Keratinocyte (primary cell): ENCODE results near the gene ZNF674. TPM values are rescaled to one million over a fixed set of nuclear protein-coding genes. Genes with fewer than 3 reads are reported as not detected.

Experiments used
- DNase-seq: peaks from one replicate; pipeline ENCODE4 v3.0.0-alpha.2; 2011; ENCODE audit warnings: low read depth, missing footprints, low spot score
- FAIRE-seq: peaks from 2 replicates; lab custom pipeline; 2011; peaks lifted over from hg19 to GRCh38; lab: Jason Lieb, UNC
- H2AFZ ChIP-seq: 2 replicates; pipeline ENCODE4 v1.6.0; 2012; ENCODE audit warnings: low read length, control low read depth, inconsistent platforms; ENCODE audit not compliant: control insufficient read depth
- H3K27ac ChIP-seq: 2 replicates; pipeline ENCODE4 v1.5.1; 2011; ENCODE audit warnings: low read length; ENCODE audit not compliant: control insufficient read depth, insufficient read depth
- H3K27me3 ChIP-seq: 3 replicates; pipeline ENCODE4 v1.6.0; 2011; ENCODE audit warnings: low read length; ENCODE audit not compliant: control insufficient read depth, insufficient read depth; ENCODE audit errors: extremely low read depth
- H3K36me3 ChIP-seq, 2 experiments: 2 replicates in 1 of 2; 3 replicates in 1 of 2; pipeline ENCODE4 v1.5.1; 2011; ENCODE audit warnings: low read length in 2 of 2, mild to moderate bottlenecking in 1 of 2; ENCODE audit not compliant: control insufficient read depth in 2 of 2, insufficient read depth in 2 of 2; ENCODE audit errors: extremely low read depth in 1 of 2
- H3K4me1 ChIP-seq: 3 replicates; pipeline ENCODE4 v1.5.1; 2011; ENCODE audit warnings: low read length; ENCODE audit not compliant: control insufficient read depth, insufficient read depth; ENCODE audit errors: extremely low read depth
- H3K4me2 ChIP-seq: 3 replicates; pipeline ENCODE4 v1.6.0; 2011; ENCODE audit warnings: low read depth, low read length; ENCODE audit not compliant: control insufficient read depth, insufficient read depth; ENCODE audit errors: extremely low read depth
- H3K4me3 ChIP-seq, 3 experiments: fragments of 200-600 bp in 1 of 3; sonication (generic) in 1 of 3; 2 replicates in 2 of 3; 3 replicates in 1 of 3; pipeline ENCODE4 v1.5.1; 2011 to 2016; ENCODE audit warnings: low read length in 3 of 3, mild to moderate bottlenecking in 3 of 3, control low read depth in 2 of 3, inconsistent platforms in 1 of 3, low read depth in 1 of 3, mixed read lengths in 1 of 3, mixed run types in 1 of 3, moderate library complexity in 1 of 3; ENCODE audit not compliant: control insufficient read depth in 2 of 3, insufficient read depth in 2 of 3; ENCODE audit errors: extremely low read depth in 1 of 3
- H3K79me2 ChIP-seq: 2 replicates; pipeline ENCODE4 v1.6.0; 2012; ENCODE audit warnings: low read length; ENCODE audit not compliant: control insufficient read depth, insufficient read depth
- H3K9ac ChIP-seq: 3 replicates; pipeline ENCODE4 v1.6.0; 2011; ENCODE audit warnings: low read length; ENCODE audit not compliant: control insufficient read depth, insufficient read depth; ENCODE audit errors: extremely low read depth
- H3K9me1 ChIP-seq: 3 replicates; pipeline ENCODE4 v1.6.0; 2011; ENCODE audit warnings: low read length; ENCODE audit not compliant: control insufficient read depth, insufficient read depth; ENCODE audit errors: extremely low read depth
- H3K9me3 ChIP-seq: 2 replicates; pipeline ENCODE4 v1.5.1; 2012; ENCODE audit warnings: low read depth, low read length; ENCODE audit not compliant: control insufficient read depth
- H4K20me1 ChIP-seq: 3 replicates; pipeline ENCODE4 v1.6.0; 2011; ENCODE audit warnings: low read length; ENCODE audit not compliant: control insufficient read depth, insufficient read depth; ENCODE audit errors: extremely low read depth
- EZH2 ChIP-seq: IDR thresholded peaks from one replicate; pipeline ENCODE4 v1.6.1; 2012; ENCODE audit warnings: inconsistent platforms, mild to moderate bottlenecking, low read length, moderate library complexity
- dilution Hi-C: fragments of 300-500 bp; cut with MboI; formaldehyde crosslinking; loops from one replicate; pipeline ENCODE4 v1.7.0; 2020; ENCODE audit warnings: low sequenced_read_pairs; ENCODE audit not compliant: extremely low pct_ligation_motif_present
- polyA plus RNA-seq, 5 experiments: library from polyadenylated mRNA; depleted of rRNA in 3 of 5; stranded (reverse) in 3 of 5; stranded (forward) in 1 of 5; unstranded in 1 of 5; fragments of >200 nt; gene quantifications; 1 replicate in 1 of 5; 2 replicates in 3 of 5; 3 replicates in 1 of 5; pipeline versions ENCODE4 v1.2.1 to v1.2.3, GENCODE V29; 2011 to 2012; ENCODE audit warnings: missing spikeins in 2 of 5, low read depth in 1 of 5, low replicate concordance in 1 of 5
- TF ChIP-seq, protein P1 (sequence below), 3 experiments: IDR thresholded peaks in 1 of 3; conservative IDR thresholded peaks in 1 of 3; optimal IDR thresholded peaks in 1 of 3; 2 replicates in 2 of 3; 3 replicates in 1 of 3; pipeline versions ENCODE3 to v1.5.1; 2011; ENCODE audit warnings: low read length in 3 of 3, mild to moderate bottlenecking in 3 of 3, moderate library complexity in 2 of 3, control low read depth in 1 of 3, inconsistent platforms in 1 of 3; ENCODE audit not compliant: insufficient read depth in 2 of 3; ENCODE audit errors: extremely low read depth in 1 of 3

The ZNF674 gene
- polyA plus RNA-seq, 1 donor (not counting 4 experiments of a cell fraction or from before 2014, with no cell fraction given) = 2.1 TPM

DNA sequence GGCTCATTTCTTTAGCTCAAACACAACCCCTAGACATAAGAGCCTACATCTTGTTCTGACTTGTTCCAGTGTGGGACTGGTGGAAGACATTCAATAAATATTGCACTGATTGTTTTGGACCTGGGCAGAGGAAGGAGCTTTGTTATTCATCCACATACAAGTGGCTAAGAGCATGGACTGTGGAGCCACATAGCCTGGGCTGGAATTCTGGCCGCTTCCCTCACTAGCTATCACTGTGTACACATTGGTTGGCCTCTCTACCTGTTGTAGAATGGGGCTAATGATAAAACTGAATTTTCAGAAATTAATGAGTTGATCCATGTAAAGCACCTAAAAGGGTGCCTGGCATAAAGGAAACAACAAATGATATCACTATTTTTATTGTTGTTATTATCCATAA is 80.0 kb downstream of the ZNF674 start:
- H3K27me3 ChIP-seq = no peaks in the 10 kb centered on the region
- no peaks in the 10 kb centered on the region for H3K36me3 ChIP-seq
- no peaks in the 10 kb centered on the region for H4K20me1 ChIP-seq
- no peaks in the 10 kb centered on the region for H3K4me1 ChIP-seq
- no peak overlapping the region for H3K27ac ChIP-seq
- H3K9ac ChIP-seq = no peak overlapping the region
- no peak overlapping the region for H3K4me2 ChIP-seq
- H3K4me3 ChIP-seq = no peak overlapping the region
- H3K9me3 ChIP-seq = no peaks in the 10 kb centered on the region
- no peaks in the 10 kb centered on the region for H3K9me1 ChIP-seq
- no peak for TF ChIP-seq EZH2
- TF ChIP-seq, protein P1, sequence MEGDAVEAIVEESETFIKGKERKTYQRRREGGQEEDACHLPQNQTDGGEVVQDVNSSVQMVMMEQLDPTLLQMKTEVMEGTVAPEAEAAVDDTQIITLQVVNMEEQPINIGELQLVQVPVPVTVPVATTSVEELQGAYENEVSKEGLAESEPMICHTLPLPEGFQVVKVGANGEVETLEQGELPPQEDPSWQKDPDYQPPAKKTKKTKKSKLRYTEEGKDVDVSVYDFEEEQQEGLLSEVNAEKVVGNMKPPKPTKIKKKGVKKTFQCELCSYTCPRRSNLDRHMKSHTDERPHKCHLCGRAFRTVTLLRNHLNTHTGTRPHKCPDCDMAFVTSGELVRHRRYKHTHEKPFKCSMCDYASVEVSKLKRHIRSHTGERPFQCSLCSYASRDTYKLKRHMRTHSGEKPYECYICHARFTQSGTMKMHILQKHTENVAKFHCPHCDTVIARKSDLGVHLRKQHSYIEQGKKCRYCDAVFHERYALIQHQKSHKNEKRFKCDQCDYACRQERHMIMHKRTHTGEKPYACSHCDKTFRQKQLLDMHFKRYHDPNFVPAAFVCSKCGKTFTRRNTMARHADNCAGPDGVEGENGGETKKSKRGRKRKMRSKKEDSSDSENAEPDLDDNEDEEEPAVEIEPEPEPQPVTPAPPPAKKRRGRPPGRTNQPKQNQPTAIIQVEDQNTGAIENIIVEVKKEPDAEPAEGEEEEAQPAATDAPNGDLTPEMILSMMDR (optimal IDR thresholded peaks at IDR 0.05 in 1 of 3, IDR thresholded peaks at IDR 0.05 in 1 of 3, conservative IDR thresholded peaks at IDR 0.05 in 1 of 3; ENCODE audit: extremely low read depth in 1 of 3, insufficient read depth in 2 of 3, low read length in 3 of 3) = no peak
- no peaks in the 10 kb centered on the region for H3K79me2 ChIP-seq
- FAIRE-seq (no peak), DNase-seq (no peak)
- no peak overlapping the region for H2AFZ ChIP-seq
- dilution Hi-C loops = no loop called here

GRCh38 chrX:46463682-46464081 is 81.5 kb downstream of the ZNF674 start:
- no peaks in the 10 kb centered on the region for H4K20me1 ChIP-seq
- no peak overlapping the region for H3K27ac ChIP-seq
- no peak for TF ChIP-seq EZH2
- TF ChIP-seq, protein P1 (optimal IDR thresholded peaks at IDR 0.05 in 1 of 3, IDR thresholded peaks at IDR 0.05 in 1 of 3, conservative IDR thresholded peaks at IDR 0.05 in 1 of 3; ENCODE audit: extremely low read depth in 1 of 3, insufficient read depth in 2 of 3, low read length in 3 of 3) = no peak
- no peaks in the 10 kb centered on the region for H3K4me1 ChIP-seq
- no peak for FAIRE-seq
- H3K9me1 ChIP-seq = no peaks in the 10 kb centered on the region
- H3K4me3 ChIP-seq = no peak overlapping the region
- dilution Hi-C loops = no loop called here
- H3K4me2 ChIP-seq = no peak overlapping the region
- DNase-seq = no peak
- H3K36me3 ChIP-seq = no peaks in the 10 kb centered on the region
- H3K9me3 ChIP-seq = no peaks in the 10 kb centered on the region
- no peak overlapping the region for H2AFZ ChIP-seq
- no peaks in the 10 kb centered on the region for H3K79me2 ChIP-seq
- H3K27me3 ChIP-seq = no peaks in the 10 kb centered on the region
- no peak overlapping the region for H3K9ac ChIP-seq
